HL-60/S4 (cell line): ENCODE measurements around the gene CALB2.

Experiments
- in situ Hi-C: fragments of 300-500 bp; cut with MboI; formaldehyde crosslinking; loops from 2 replicates; pipeline ENCODE4 v1.14.3; 2022; ENCODE audit warnings: low sequenced_read_pairs

The CALB2 gene

GRCh38 chr16:71387045-71387871, 28.7 kb downstream of the CALB2 start:
- in situ Hi-C loops: no loop called here

GRCh38 chr16:71389330-71389729, 30.8 kb downstream of the CALB2 start:
- in situ Hi-C loops: no loop called here

- in situ Hi-C loops: no loop called here
These were observed 38.1 kb downstream of the CALB2 start for GRCh38 chr16:71396594-71396993.

GRCh38 chr16:71399801-71400563, 41.5 kb downstream of the CALB2 start:
- in situ Hi-C loops: no loop called here

GRCh38 chr16:71402007-71402406, 43.5 kb downstream of the CALB2 start:
- in situ Hi-C loops: no loop called here

- in situ Hi-C loops: no loop called here
These were observed 44.2 kb downstream of the CALB2 start for GRCh38 chr16:71402674-71403073.

GRCh38 chr16:71404364-71404763, 45.8 kb downstream of the CALB2 start:
- in situ Hi-C loops: no loop called here

GRCh38 chr16:71406316-71406715, 47.8 kb downstream of the CALB2 start:
- in situ Hi-C loops: no loop called here

- in situ Hi-C loops: no loop called here
These were observed 48.2 kb downstream of the CALB2 start for GRCh38 chr16:71406724-71407123.

- in situ Hi-C loops: no loop called here
These were observed 49.2 kb downstream of the CALB2 start for GRCh38 chr16:71407731-71408130.

- in situ Hi-C loops: no loop called here
These were observed 50.0 kb downstream of the CALB2 start for GRCh38 chr16:71408536-71408935.

GRCh38 chr16:71409011-71409775, 50.7 kb downstream of the CALB2 start:
- in situ Hi-C loops: no loop called here

GRCh38 chr16:71410146-71410545, 51.6 kb downstream of the CALB2 start:
- in situ Hi-C loops: no loop called here

GRCh38 chr16:71412270-71413160, 54.0 kb downstream of the CALB2 start:
- in situ Hi-C loops: no loop called here

- in situ Hi-C loops: no loop called here
These were observed 54.8 kb downstream of the CALB2 start for GRCh38 chr16:71413341-71413740.

- in situ Hi-C loops: no loop called here
These were observed 55.5 kb downstream of the CALB2 start for GRCh38 chr16:71414038-71414437.

- in situ Hi-C loops: no loop called here
These were observed 63.4 kb downstream of the CALB2 start for GRCh38 chr16:71421911-71422310.

GRCh38 chr16:71423016-71423415, 64.5 kb downstream of the CALB2 start:
- in situ Hi-C loops: no loop called here

- in situ Hi-C loops: no loop called here
These were observed 65.3 kb downstream of the CALB2 start for GRCh38 chr16:71423865-71424264.

GRCh38 chr16:71424626-71425025, 66.1 kb downstream of the CALB2 start:
- in situ Hi-C loops: no loop called here

- in situ Hi-C loops: no loop called here
These were observed 67.2 kb downstream of the CALB2 start for GRCh38 chr16:71425746-71426068.
